ENCODE data around the gene CAVIN1.
A peak's percentile ranks its signal among the peaks of the same experiment; 100 is the strongest.
"Not testable (repeated sequence)": the region's sequence is repeated elsewhere in the genome, so short reads cannot be mapped to it uniquely, and the experiment has no call there.

Gene CAVIN1, protein sequence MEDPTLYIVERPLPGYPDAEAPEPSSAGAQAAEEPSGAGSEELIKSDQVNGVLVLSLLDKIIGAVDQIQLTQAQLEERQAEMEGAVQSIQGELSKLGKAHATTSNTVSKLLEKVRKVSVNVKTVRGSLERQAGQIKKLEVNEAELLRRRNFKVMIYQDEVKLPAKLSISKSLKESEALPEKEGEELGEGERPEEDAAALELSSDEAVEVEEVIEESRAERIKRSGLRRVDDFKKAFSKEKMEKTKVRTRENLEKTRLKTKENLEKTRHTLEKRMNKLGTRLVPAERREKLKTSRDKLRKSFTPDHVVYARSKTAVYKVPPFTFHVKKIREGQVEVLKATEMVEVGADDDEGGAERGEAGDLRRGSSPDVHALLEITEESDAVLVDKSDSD

DNA sequence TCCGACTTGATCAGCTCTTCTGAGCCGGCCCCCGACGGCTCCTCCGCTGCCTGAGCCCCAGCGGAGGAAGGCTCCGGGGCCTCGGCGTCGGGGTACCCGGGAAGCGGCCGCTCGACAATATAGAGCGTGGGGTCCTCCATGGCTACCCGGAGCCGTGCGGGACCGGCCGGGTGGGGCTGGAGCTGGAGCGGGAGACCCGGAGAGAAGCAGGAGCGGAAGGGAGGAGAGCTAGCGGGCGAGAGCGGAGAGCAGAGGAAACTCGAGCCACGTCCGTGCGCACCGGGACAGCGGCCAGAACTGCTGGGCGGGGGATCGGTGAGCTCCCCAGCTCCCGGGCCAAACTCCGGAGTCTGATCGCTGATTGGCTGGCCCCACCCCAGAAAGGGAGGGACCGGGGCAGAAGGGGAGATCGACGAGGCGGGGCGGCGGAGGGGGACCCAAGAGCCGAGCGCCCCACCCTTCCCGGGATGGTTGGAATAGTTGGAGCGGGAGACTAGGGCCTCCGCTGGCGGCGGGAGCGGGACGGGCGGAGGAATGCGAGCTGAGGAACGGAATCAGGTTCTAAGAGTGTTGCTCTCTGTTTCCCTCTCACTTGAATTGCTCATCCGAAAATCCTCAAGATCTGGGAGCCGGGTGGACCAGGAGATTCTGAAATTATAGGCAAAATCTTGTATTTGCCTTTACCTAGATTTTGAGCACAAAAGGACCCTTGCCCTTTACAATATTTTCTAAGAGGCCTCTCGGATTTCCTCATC is at the start of gene CAVIN1:
TSS of gene CAVIN1 (minus strand) at position 299 of the 755 bp plus-strand sequence. CDS start at position 140, 159 bp downstream.
- peak in 1 of 3 experiments; percentile 44 for DNase-seq (ENCODE audit: low read depth in 3 of 3)

DNA sequence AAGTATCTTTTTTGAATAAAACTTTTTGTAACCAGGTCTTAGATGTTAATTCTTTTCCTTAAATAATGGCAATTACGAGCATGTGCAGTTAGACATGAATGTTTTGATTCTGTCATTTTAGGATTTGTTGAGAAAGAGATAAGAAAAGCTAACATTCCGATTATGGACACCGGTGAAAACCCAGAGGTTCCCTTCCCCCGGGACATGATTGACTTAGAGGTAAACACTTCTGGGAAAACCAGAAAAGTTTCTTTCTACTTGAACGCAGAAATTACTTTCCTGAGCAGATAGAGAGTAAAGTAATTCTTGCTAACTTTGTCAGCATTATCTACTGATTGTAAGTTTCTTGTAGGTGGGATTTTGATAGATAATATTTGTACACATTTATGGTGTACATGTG is 44.8 kb upstream of the CAVIN1 start:
- DNase-seq (ENCODE audit: low read depth in 3 of 3): no peak

DNA sequence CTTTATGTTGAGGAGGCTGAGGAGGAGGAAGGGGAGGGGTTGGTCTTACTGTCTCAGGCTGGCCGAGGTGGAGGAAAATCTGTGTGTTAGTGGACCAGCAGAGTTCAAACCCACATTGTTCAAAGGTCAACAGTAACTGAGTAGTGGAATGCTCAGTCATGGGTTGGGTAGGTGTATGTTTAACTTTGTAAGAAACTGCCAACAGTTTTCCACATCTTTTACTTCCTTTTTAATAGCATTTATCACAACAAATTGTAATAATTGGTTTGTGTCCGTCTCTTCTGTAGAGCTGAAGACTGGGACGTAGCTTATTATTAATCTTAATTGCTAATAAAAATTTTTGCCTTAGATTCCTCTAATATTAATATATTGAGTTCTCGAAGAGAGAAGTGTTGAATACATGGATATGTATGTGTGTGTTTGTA is 40.9 kb upstream of the CAVIN1 start:
- no peak for DNase-seq (ENCODE audit: low read depth in 3 of 3)

DNA sequence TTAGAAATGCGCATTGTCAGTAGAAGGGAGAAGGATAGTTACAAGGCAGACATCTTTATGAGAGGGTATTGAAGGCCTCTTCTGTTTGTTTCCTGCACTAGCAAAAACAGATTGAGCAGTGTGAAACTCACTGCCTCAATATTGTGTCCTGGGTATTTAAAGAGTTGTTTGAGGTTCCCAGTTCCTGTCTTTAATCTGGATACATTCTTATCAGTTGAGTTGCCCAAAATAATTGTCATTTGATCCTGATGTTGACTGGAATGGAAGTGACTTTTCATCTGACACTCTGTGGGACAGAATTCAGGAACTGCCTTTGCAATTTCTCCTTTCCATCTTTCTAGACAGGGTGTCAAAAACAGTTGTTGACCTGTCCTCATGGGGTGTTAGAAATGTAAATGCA is 37.3 kb upstream of the CAVIN1 start:
- DNase-seq (ENCODE audit: low read depth in 3 of 3): no peak

DNA sequence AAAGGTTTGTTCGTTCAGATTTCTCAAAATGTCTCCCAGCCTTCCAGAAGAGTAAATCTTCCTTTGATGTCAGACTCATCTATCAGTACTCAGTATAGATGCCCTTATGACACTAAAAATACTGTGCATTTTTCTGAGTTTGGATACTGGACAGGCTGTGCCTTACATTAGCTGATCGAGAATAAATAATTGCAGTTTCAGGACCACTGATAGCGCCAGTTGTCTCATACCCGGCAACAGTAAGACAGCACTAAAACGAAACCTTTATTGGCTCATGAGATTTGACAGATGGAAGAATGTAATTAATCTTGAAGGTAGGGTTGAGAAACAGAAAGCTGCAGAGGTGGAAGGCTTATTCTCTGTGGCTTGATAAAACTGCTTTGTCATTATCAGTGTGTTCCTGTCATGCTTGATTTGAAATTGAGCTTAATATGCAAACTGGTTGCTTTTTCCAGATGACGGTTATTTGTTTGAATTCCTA is 36.8 kb upstream of the CAVIN1 start:
- DNase-seq (ENCODE audit: low read depth in 3 of 3): no peak

DNA sequence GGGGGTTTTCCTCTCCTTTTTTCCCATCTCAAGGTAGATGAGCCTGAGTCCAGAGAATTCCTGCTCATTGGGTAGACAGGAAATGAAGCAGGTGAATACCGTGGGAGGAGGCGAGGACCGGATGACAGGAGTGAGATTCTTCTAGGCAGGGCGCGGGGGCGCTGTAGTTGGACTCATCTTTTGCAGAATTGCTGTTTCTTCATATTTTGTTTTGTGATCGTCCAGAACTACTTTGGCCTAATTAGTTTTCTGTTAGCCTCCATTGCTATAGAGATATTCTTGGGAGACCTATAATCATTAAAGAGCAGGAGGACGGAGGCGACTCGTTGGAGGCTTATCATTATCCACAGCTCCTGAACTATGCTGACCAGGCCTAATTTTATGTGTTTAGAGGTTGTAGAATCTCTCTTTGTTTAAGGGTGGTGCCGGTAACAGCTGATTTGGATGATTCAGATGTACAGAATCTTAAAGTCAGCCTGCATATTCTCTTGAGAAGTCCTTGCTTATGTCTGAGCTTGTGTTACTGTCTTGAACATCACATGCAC is 36.3 kb upstream of the CAVIN1 start:
- peak in 2 of 3 experiments; percentile 4 to 29 for DNase-seq (ENCODE audit: low read depth in 3 of 3)

DNA sequence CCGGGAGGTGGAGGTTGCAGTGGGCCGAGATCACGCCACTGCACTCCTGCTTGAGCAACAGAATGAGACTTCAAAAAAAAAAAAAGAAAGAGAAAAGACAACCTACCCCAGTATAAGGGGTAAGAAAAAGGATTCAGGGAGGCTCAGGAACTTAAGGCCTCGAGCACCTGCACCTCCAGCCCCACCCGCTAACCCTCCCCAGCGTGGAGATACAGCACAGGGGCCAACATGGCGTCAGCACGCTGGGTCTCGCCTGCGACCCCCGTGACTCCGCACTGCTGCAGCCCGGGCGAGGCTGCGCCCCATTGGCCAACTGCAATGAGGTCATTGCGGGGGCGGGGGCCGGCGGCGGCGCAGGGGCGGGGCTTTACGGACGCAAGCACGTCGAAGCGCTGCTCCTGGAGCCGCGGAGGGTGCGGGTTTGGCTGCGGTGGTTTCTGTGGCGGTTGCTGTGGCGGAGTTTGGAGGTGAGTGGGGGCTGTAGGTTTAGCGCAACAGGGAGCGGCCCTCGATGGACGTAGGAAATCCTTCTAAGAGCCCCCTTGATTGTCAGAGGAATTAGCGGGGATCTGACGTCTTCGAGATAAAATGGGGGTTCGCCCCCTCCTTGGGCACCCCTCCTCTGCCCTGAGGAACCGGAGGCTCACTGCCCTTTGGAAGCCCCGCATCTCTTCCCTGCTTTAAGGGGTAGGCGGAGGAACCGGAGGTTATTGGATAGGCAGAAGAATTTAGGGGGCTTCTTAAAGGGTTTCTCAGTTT is 35.6 kb upstream of the CAVIN1 start, which contains the start of gene ATP6V0A1:
TSS of gene ATP6V0A1 (plus strand) at position 382 of the 759 bp plus-strand sequence. CDS start 2,017 bp downstream, outside the sequence.
- DNase-seq (ENCODE audit: low read depth in 3 of 3): peak; percentile 80 to 93 (median 84)

DNA sequence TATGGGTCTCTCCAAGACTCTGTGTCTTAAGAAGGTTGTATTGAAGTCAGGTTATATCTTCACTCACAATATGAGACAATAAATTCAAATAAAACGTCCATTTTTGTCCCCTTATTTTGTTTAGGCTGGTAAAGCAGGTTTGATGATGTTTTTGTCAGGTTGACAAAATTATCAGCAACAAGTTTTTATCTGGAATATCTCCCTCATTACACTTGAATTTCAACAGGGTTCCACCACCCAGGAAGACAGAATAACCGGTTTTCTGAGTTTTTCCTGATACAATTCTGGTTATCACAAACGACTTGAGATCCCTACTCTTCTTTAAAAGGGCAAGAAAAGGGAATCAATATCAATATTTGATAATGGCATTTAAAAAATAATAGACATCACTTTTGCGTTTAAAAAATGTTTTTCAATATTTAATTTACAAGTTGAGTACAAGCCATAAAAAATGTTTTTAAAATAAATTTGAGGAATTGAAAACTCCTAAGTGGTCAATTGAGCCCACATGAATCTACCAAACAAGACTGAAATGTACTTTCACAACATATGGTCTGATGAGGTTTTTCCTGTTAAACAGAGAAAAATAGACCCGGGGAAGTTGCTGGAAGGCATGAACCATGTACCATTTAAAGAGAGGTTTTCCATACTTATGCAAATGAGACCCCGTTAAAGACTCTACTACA is 34.2 kb upstream of the CAVIN1 start:
- DNase-seq (ENCODE audit: low read depth in 3 of 3): no peak

DNA sequence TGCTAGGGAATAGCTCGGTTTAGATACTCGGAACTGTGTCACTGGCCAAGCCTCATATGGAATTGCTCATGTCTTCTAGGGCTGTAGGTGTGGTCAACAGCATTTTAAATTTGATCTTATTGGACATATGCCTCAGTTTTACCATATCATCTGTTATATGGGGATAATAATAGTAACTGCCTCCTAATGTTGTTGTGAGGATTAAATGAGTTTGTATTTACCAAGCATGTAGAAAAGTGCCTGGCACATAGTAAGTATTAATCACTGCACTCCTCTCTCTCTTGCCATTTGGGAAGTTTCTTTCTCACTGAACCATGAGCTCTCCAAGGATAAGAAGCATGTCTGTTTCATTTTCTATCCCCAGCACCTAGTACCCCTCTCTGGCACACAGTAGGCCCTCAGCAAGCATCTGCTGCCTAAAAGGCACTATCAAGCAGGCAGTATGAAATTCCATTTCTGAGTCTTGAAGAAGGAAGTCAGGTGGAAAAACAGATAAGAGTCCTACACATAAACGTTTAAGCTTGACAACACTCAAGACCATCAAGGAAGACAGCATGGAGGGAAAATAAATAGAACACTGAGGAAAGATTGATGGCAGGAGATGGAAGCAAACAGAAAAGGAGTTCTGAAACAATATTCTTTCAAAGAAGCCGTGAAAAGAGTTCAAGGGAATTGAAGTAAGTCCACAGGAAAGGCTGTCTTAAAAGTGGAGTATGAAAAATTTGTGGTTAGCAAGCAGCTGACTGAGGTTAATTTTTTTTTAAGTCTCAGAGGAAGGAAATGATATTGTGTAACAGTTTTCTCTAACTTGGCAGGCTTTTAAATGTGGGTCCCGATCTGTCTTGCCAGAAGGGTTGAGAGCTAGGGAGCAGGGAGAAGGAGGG is 33.4 kb upstream of the CAVIN1 start:
- DNase-seq (ENCODE audit: low read depth in 3 of 3): no peak

DNA sequence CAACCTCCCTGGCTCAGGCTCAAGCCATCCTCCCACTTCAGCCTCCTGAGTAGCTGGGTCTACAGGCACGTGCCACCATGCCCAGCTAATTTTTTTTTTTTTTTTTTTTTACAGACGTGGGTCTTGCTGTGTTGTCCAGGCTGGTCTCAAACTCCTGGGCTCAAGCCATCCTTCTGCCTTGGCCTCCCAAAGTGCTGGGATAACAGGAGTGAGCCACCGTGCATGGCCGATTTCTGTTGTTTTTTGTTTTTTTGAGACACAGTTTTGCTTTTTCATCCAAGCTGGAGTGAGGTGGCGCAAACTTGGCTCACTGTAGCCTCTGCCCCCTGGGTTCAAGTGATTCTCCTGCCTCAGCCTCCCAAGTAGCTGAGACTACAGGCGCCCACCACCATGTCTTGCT is 31.9 kb upstream of the CAVIN1 start:
- not testable (repeated sequence) for DNase-seq (ENCODE audit: low read depth in 3 of 3)

DNA sequence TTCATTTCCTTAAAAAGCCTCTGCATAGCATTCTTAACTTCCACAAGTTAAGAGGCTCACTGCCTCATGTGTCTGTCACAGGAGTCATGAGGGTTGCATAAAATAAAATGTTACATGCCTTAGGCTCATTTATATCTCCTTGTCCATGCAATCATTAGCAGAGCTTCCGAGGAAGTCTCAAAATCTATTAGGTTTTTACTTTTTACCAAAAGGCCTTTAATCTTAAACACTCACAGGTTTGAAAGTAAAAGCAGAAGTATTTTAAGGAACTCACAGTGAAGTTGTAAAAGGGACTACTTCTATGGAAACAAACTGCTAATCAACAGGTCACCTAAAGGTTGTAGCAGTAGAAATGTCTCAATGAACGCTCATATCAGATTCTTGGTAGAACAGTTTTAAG is 30.4 kb upstream of the CAVIN1 start:
- DNase-seq (ENCODE audit: low read depth in 3 of 3): no peak

DNA sequence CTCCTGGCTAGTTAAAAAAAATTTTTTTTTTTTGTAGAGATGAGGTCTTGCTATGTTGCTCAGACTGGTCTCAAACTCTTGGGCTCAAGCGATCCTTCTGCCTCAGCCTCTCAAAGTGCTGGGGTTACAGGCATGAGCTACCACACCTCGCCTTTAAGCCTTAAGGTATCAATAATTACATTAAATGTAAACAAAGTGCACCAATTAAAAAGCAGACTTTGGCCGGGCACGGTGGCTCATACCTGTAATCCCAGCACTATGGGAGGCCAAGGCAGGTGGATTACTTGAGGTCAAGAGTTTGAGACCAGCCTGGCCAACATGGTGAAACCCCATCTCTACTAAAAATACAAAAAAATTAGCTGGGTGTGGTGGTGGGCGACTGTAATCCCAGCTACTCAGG is 28.2 kb upstream of the CAVIN1 start:
- DNase-seq (ENCODE audit: low read depth in 3 of 3): not testable (repeated sequence)

DNA sequence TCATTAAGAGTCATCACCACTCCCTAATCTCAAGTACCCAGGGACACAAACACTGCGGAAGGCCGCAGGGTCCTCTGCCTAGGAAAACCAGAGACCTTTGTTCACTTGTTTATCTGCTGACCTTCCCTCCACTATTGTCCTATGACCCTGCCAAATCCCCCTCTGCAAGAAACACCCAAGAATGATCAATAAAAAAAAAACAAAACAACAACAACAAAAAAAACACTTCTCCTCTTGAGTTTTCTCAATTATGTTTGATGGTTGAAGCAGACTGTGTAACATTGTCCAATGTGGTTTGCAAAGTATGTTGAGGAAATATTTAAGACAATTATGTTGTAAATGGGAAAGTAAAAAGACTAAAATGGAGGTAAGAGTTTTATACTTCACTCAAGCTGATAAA is 26.8 kb upstream of the CAVIN1 start:
- not testable (repeated sequence) for DNase-seq (ENCODE audit: low read depth in 3 of 3)

DNA sequence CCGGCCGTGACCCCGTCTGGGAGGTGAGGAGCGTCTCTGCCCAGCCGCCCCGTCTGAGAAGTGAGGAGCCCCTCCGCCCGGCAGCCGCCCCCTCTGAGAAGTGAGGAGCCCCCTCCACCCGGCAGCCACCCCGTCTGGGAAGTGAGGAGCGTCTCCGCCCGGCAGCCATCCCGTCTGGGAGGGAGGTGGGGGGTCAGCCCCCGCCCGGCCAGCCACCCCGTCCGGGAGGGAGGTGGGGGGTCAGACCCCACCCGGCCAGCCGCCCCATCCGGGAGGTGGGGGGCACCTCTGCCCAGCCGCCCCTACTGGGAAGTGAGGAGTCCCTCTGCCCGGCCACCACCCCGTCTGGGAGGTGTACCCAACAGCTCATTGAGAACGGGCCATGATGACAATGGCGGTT is 26.1 kb upstream of the CAVIN1 start:
- DNase-seq (ENCODE audit: low read depth in 3 of 3): not testable (repeated sequence)

DNA sequence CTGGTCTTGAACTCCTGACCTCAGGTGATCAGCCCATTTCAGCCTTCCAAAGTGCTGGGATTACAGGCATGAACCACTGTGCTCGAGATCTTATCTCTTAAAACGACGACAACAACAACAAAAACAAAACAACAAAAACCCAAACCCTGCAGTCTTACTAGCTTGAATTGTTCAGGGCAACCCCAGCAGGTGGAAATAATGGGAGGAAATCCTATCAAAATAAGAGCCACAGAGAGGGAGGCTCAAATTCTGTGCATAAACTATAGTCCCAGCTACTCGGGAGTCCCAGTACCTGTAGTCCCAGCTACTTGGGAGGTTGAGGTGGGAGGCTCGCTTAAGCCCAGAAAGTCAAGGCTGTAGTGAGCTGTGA is 19.1 kb upstream of the CAVIN1 start:
- DNase-seq (ENCODE audit: low read depth in 3 of 3): no peak

DNA sequence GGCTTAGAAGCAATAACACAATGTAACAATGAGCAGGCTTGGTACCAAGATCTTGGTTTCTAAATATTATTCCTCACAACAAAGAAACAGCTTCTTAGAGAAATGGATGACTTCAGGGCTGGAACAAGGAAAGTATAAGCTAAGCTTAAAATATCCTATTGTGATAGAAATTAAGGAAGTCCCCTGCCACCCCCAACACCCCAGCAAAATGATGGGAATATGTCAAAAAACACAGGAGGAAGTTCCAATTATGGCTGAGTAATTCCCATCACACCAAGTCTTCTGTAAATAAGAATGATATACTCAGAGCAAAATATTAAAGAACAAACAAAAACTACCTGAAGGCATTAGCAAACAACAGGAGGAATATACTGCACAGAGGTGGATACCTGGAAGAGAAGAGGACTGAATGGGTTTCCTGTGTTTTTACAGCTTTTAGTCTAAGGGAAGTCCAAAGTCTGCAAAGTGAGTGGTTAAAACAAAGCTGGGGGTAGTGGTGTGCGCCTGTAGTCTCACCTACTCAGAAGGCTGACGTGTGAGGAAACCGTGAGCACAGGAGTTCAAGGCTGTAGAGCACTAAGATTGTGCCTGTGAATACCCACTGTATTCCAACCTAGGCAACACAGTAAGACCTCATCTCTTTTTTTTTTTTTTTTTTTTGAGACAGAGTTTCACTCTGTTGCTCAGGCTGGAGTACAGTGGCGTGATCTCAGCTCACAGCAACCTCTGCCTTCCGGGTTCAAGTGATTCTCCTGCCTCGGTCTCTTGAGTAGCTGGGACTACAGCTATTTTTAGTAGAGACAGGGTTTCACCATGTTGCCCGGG is 18.5 kb upstream of the CAVIN1 start:
- DNase-seq (ENCODE audit: low read depth in 3 of 3): no peak

DNA sequence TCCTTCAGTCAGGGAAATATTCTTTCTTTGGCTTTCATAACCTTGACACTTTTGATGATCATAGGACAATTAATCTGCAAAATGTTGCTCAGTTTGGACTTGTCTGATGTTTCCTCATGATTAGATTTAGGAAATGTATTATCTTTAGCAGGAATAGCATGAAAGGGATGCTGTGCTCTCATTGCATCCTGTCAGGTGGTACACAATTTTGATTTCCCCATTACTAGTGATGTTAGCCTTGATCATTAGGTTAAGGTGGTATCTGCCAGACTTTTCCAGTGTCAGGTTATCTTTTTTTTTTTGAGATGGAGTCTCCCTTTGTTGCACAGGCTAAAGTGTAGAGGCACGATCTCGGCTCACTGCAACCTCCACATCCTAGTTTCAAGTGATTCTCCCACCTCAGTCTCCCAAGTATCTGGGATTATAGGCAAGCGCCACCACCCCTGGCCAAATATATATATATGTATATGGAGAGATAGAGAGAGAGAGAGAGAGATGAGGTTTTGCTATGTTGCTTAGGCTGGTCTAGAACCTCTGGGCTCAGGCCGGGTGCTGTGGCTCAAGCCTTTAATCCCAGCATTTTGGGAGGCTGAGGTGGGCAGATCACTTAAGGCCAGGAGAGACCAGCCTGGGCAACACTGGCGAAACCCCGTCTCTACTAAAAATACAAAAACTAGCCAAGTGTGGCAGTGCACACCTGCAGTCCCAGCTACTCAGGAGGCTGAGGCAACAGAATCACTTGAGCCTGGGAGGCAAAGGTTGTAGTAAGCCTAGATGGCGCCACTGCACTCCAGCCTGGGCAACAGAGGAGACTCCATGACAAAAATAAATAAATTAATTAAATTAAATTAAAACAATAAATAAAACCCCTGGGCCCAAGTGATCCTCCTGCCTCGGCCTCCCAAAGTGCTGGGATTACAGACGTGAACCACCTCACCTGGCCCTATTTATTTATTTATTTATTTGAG is 15.8 kb upstream of the CAVIN1 start:
- peak in 1 of 3 experiments; percentile 36 for DNase-seq (ENCODE audit: low read depth in 3 of 3)

DNA sequence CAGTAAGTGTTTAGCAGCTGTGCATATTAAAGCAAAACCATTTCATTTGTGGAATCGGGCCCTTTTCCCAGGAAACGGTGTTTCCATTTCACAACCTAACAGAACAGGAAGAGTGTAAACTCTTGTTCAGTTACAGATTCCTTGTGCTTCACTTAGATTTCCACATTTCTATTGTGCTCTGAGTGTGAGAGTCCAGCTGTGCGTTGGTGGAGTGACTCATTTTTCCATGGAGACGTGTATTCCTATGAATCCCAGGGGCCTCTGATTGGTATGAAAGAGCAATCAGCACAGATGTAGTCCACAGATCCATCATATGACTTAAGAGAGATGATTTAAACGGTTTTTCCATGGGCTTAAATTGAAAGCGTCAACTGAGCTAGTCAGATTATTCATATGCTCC is 13.3 kb upstream of the CAVIN1 start:
- DNase-seq (ENCODE audit: low read depth in 3 of 3): no peak

Measured in stimulated activated CD4-positive, alpha-beta T cell treated with anti-CD3 and anti-CD28 coated beads, TNF-alpha, amount 100 ng/mL, for 24 hours (primary cell).